CD4-positive, alpha-beta T cell (primary cell): ENCODE data around the gene FSHB. TPM values are rescaled to one million over a fixed set of nuclear protein-coding genes. Genes with fewer than 3 reads are reported as not detected.
"Not testable (repeated sequence)": the region's sequence is repeated elsewhere in the genome, so short reads cannot be mapped to it uniquely, and the experiment has no call there.

Source experiments
- ATAC-seq: fragments of 200-7000 bp; cut with Tn5 transposase; one replicate; pipeline ENCODE4 v1.10.0; 2022; ENCODE audit warnings: mild to moderate bottlenecking; ENCODE audit not compliant: poor library complexity
- CTCF ChIA-PET: fragments of 350-600 bp; sonication (Branson Sonifier 250); formaldehyde crosslinking; loops from one replicate; lab custom pipeline; 2021; ENCODE audit warnings: antibody characterized with exemption, inconsistent platforms; lab: Charles Lee
- POLR2A ChIA-PET: fragments of 350-600 bp; sonication (Branson Sonifier 250); formaldehyde crosslinking; loops from one replicate; lab custom pipeline; 2021; ENCODE audit warnings: antibody characterized with exemption, inconsistent platforms; lab: Charles Lee
- DNase-seq, 14 experiments: peaks; one replicate each; pipeline ENCODE4 v3.0.0-alpha.2; 2013 to 2020; ENCODE audit warnings: mixed read lengths in 2 of 14
- H3K27ac ChIP-seq, 2 donors: one replicate each; pipeline versions ENCODE4 v1.5.1 to v1.7.0; 2013; ENCODE audit warnings: low read length in 2 of 2, low read depth in 1 of 2, mild to moderate bottlenecking in 1 of 2
- H3K27me3 ChIP-seq, 2 experiments: 1 replicate in 1 of 2; 2 replicates in 1 of 2; pipeline versions ENCODE4 v1.6.1 to v1.7.0; 2013; ENCODE audit warnings: low read length in 2 of 2, control low read depth in 1 of 2, mild to moderate bottlenecking in 1 of 2, moderate library complexity in 1 of 2; ENCODE audit not compliant: insufficient read depth in 2 of 2, control insufficient read depth in 1 of 2
- H3K36me3 ChIP-seq: one replicate; pipeline ENCODE4 v1.6.1; 2013; ENCODE audit warnings: low read length, control low read depth; ENCODE audit not compliant: insufficient read depth
- H3K4me1 ChIP-seq: one replicate; pipeline ENCODE4 v1.6.1; 2013; ENCODE audit warnings: low read length, control low read depth; ENCODE audit not compliant: insufficient read depth
- H3K4me3 ChIP-seq: one replicate; pipeline ENCODE4 v1.5.1; 2013; ENCODE audit warnings: mild to moderate bottlenecking, low read length, moderate library complexity
- H3K9me3 ChIP-seq, 2 experiments: 1 replicate in 1 of 2; 2 replicates in 1 of 2; pipeline versions ENCODE4 v1.6.1 to v1.7.0; 2013; ENCODE audit warnings: low read length in 2 of 2, mild to moderate bottlenecking in 2 of 2, control low read depth in 1 of 2, moderate library complexity in 1 of 2; ENCODE audit not compliant: control insufficient read depth in 1 of 2, insufficient read depth in 1 of 2
- H3K27ac Mint-ChIP-seq: one replicate; pipeline ENCODE4 v1.8.0; 2020; ENCODE audit warnings: mixed read lengths
- H3K27me3 Mint-ChIP-seq: one replicate; pipeline ENCODE4 v1.8.0; 2021; ENCODE audit warnings: mixed read lengths
- H3K36me3 Mint-ChIP-seq: one replicate; pipeline ENCODE4 v1.8.0; 2021; ENCODE audit warnings: low read depth, mixed read lengths
- H3K4me1 Mint-ChIP-seq: one replicate; pipeline ENCODE4 v1.8.0; 2021; ENCODE audit warnings: low read depth, mixed read lengths
- H3K4me3 Mint-ChIP-seq: one replicate; pipeline ENCODE4 v1.8.0; 2020; ENCODE audit warnings: mild to moderate bottlenecking, mixed read lengths
- H3K9me3 Mint-ChIP-seq: one replicate; pipeline ENCODE4 v1.8.0; 2020; ENCODE audit warnings: mixed read lengths
- intact Hi-C, 2 experiments: fragments of 100-400 bp; cut with DNase I in 1 of 2; cut with micrococcal nuclease in 1 of 2; formaldehyde crosslinking; loops; one replicate each; pipeline versions ENCODE4 v1.15.1 to v1.9.0; 2023 to 2025; cut with DNase I, micrococcal nuclease
- total RNA-seq, 174 experiments: library from RNA in 2 of 174; stranded (reverse) in 2 of 174; gene quantifications; one replicate each; pipeline ENCODE4 v1.2.3 and lab custom pipeline; 2021 to 2026
- TF ChIP-seq, protein P1 (sequence below): fragments of 200-600 bp; IDR thresholded peaks from one replicate; pipeline ENCODE4 v1.8.0; 2022; ENCODE audit warnings: antibody characterized with exemption, mild to moderate bottlenecking

Gene FSHB
- total RNA-seq, 2 experiments from 2014 or later = not detected

DNA sequence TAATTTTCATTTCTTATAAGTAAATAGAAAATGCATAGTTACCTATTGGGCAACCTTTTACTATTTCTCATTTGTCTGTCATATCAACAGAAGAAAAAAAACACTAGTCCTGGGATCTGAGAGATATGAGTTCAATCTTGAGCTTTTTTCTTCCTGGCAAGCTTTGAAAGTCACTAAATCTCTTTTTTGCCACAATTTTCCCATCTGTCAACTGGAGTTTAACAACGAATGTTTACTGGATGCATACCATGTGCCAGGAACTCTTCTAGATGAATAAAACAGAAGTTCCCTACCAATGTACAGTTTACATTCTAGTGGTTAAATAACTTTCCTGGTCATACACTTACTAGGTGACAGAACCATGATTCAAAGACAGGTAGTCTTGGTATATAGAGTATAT lies 31.0 kb downstream of the FSHB start:
- H3K27me3 Mint-ChIP-seq = peaks cover 6% of the 10 kb centered on the region
- ATAC-seq = no peak
- H3K36me3 Mint-ChIP-seq = no peaks in the 10 kb centered on the region
- no peak overlapping the region for H3K4me3 ChIP-seq
- TF ChIP-seq, protein P1, sequence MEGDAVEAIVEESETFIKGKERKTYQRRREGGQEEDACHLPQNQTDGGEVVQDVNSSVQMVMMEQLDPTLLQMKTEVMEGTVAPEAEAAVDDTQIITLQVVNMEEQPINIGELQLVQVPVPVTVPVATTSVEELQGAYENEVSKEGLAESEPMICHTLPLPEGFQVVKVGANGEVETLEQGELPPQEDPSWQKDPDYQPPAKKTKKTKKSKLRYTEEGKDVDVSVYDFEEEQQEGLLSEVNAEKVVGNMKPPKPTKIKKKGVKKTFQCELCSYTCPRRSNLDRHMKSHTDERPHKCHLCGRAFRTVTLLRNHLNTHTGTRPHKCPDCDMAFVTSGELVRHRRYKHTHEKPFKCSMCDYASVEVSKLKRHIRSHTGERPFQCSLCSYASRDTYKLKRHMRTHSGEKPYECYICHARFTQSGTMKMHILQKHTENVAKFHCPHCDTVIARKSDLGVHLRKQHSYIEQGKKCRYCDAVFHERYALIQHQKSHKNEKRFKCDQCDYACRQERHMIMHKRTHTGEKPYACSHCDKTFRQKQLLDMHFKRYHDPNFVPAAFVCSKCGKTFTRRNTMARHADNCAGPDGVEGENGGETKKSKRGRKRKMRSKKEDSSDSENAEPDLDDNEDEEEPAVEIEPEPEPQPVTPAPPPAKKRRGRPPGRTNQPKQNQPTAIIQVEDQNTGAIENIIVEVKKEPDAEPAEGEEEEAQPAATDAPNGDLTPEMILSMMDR = no peak
- DNase-seq = no peak
- H3K9me3 Mint-ChIP-seq = peaks cover 5% of the 10 kb centered on the region
- H3K9me3 ChIP-seq = no peaks in the 10 kb centered on the region
- no peak overlapping the region for H3K27ac ChIP-seq
- intact Hi-C loops = no loop called here
- no peaks in the 10 kb centered on the region for H3K4me1 ChIP-seq
- POLR2A ChIA-PET = no interaction called here
- no peak overlapping the region for H3K27ac Mint-ChIP-seq
- no peaks in the 10 kb centered on the region for H3K36me3 ChIP-seq
- no peaks in the 10 kb centered on the region for H3K4me1 Mint-ChIP-seq
- CTCF ChIA-PET = no interaction called here
- H3K27me3 ChIP-seq = no peaks in the 10 kb centered on the region
- no peak overlapping the region for H3K4me3 Mint-ChIP-seq

DNA sequence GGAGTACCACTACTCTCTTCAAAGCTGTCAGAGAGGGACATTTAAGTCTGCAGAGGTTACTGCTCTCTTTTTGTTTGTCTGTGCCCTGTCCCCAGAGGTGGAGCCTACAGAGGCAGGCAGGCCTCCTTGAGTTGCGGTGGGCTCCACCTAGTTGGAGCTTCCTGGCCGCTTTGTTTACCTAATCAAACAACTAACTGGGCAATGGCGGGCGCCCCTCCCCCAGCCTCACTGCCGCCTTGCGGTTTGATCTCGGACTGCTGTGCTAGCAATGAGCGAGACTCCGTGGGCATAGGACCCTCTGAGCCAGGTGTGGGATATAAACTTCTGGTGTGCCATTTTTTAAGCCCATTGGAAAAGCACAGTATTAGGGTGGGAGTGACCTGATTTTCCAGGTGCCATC lies 37.8 kb downstream of the FSHB start:
- intact Hi-C loops, H3K9me3 Mint-ChIP-seq, H3K4me1 ChIP-seq, H3K27ac Mint-ChIP-seq, H3K4me3 ChIP-seq, ATAC-seq, H3K36me3 ChIP-seq, H3K27me3 ChIP-seq, H3K27ac ChIP-seq, DNase-seq, H3K9me3 ChIP-seq, POLR2A ChIA-PET, H3K4me3 Mint-ChIP-seq, H3K4me1 Mint-ChIP-seq, CTCF ChIA-PET, H3K36me3 Mint-ChIP-seq: not testable (repeated sequence)
- H3K27me3 Mint-ChIP-seq = peaks cover 10% of the 10 kb centered on the region

DNA sequence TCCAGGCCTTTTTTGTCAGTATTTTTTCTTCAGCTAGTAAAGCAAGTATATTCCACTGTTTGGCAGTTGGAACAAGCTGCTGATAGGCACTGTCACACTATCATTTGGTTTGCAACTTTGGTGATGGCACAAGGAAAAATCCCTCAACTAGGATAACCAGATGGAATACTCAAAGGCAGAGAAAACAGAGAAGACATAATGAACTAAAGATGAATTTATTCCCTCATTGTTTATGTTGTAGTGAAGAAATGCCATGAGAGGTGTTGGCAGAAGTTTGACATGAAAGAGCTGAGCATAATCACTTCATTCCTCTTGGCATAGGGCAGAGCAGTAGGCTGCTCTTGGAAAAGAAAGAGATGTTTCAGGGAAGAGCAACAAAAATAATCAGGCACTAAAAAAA lies 39.9 kb downstream of the FSHB start:
- CTCF ChIA-PET = no interaction called here
- Histone ChIP-seq H3K27me3 (no peaks in the 10 kb centered on the region), H3K36me3 (no peaks in the 10 kb centered on the region), H3K9me3 (no peaks in the 10 kb centered on the region), H3K27ac (no peak overlapping the region), H3K4me3 (no peak overlapping the region), H3K4me1 (no peaks in the 10 kb centered on the region)
- peaks cover 25% of the 10 kb centered on the region for H3K27me3 Mint-ChIP-seq
- H3K9me3 Mint-ChIP-seq = no peaks in the 10 kb centered on the region
- intact Hi-C loops = no loop called here
- no peak overlapping the region for H3K4me3 Mint-ChIP-seq
- TF ChIP-seq, protein P1 = no peak
- no peaks in the 10 kb centered on the region for H3K4me1 Mint-ChIP-seq
- no peak overlapping the region for H3K27ac Mint-ChIP-seq
- POLR2A ChIA-PET = no interaction called here
- DNase-seq = no peak
- no peaks in the 10 kb centered on the region for H3K36me3 Mint-ChIP-seq
- no peak for ATAC-seq

GRCh38 chr11:30277176-30277575 lies 46.4 kb downstream of the FSHB start:
- H3K4me1 ChIP-seq = peaks cover 11% of the 10 kb centered on the region
- H3K9me3 Mint-ChIP-seq = no peaks in the 10 kb centered on the region
- ATAC-seq (no peak), DNase-seq (no peak)
- H3K36me3 ChIP-seq = no peaks in the 10 kb centered on the region
- no peak overlapping the region for H3K4me3 Mint-ChIP-seq
- no peak overlapping the region for H3K4me3 ChIP-seq
- no peak overlapping the region for H3K27ac ChIP-seq
- peaks cover 14% of the 10 kb centered on the region for H3K4me1 Mint-ChIP-seq
- H3K9me3 ChIP-seq = no peaks in the 10 kb centered on the region
- intact Hi-C loops = loop anchor here in 1 of 2 experiments (5.0 kb wide), 1 partner anchor 75 kb away; no protein-coding TSS in a partner anchor
- H3K27me3 ChIP-seq = no peaks in the 10 kb centered on the region
- CTCF ChIA-PET = interaction anchor here (1.3 kb wide), 1 partner anchor 10 kb away, joined by 5 read pairs; no protein-coding TSS in a partner anchor
- no peak overlapping the region for H3K27ac Mint-ChIP-seq
- TF ChIP-seq, protein P1 = no peak
- no peaks in the 10 kb centered on the region for H3K36me3 Mint-ChIP-seq
- POLR2A ChIA-PET = no interaction called here
- H3K27me3 Mint-ChIP-seq = peaks cover 25% of the 10 kb centered on the region
